WTC11 (cell line): ENCODE results near the gene GNAS-AS1. TPM values are rescaled to one million over a fixed set of nuclear protein-coding genes. Genes with fewer than 3 reads are reported as not detected.

ENCODE experiments used
- ATAC-seq: fragments of 200-7000 bp; cut with Tn5 transposase; 2 replicates; pipeline ENCODE4 v1.10.0; 2021; ENCODE audit warnings: mild to moderate bottlenecking, moderate library complexity
- CTCF ChIA-PET: fragments of 300-600 bp; sonication (Branson Sonifier 250); formaldehyde crosslinking; loops from one replicate; lab custom pipeline; 2021; ENCODE audit warnings: antibody characterized with exemption; lab: Charles Lee
- POLR2A ChIA-PET: fragments of 350-600 bp; sonication (Branson Sonifier 250); formaldehyde crosslinking; loops from one replicate; lab custom pipeline; 2021; ENCODE audit warnings: antibody characterized with exemption; lab: Charles Lee
- DNase-seq: peaks from one replicate; pipeline ENCODE4 v3.0.0; 2021; ENCODE audit warnings: low spot score
- H3K27ac Mint-ChIP-seq: 2 replicates; pipeline ENCODE4 v1.8.0; 2021; ENCODE audit warnings: mixed read lengths
- H3K27me3 Mint-ChIP-seq: 2 replicates; pipeline ENCODE4 v1.8.0; 2021; ENCODE audit warnings: low read depth, mild to moderate bottlenecking, moderate library complexity, mixed read lengths
- H3K36me3 Mint-ChIP-seq: 2 replicates; pipeline ENCODE4 v1.8.0; 2021; ENCODE audit warnings: mixed read lengths
- H3K4me1 Mint-ChIP-seq: 2 replicates; pipeline ENCODE4 v1.8.0; 2022; ENCODE audit warnings: mixed read lengths
- H3K4me3 Mint-ChIP-seq: 2 replicates; pipeline ENCODE4 v1.8.0; 2021; ENCODE audit warnings: mild to moderate bottlenecking, moderate library complexity, mixed read lengths
- H3K9me3 Mint-ChIP-seq: 2 replicates; pipeline ENCODE4 v1.8.0; 2021; ENCODE audit warnings: mixed read lengths
- AFF4 ChIP-seq: sonication (generic); formaldehyde crosslinking; IDR thresholded peaks from 2 replicates; pipeline ENCODE4 v1.8.1; 2023; ENCODE audit warnings: mild to moderate bottlenecking, missing genetic modification reagents, borderline replicate concordance
- ARID4B ChIP-seq: sonication (generic); formaldehyde crosslinking; IDR thresholded peaks from 2 replicates; pipeline ENCODE4 v1.8.0; 2023; ENCODE audit warnings: missing genetic modification reagents, mild to moderate bottlenecking, borderline replicate concordance
- ATF1 ChIP-seq: sonication (generic); formaldehyde crosslinking; IDR thresholded peaks from 2 replicates; pipeline ENCODE4 v1.8.1; 2023; ENCODE audit warnings: mild to moderate bottlenecking, moderate library complexity, missing genetic modification reagents
- ELF4 ChIP-seq: sonication (generic); formaldehyde crosslinking; IDR thresholded peaks from 2 replicates; pipeline ENCODE4 v1.8.1; 2022; ENCODE audit warnings: low read depth, mild to moderate bottlenecking, moderate library complexity, missing genetic modification reagents
- EMX1 ChIP-seq: fragments of 250-450 bp; sonication (Bioruptor Pico); IDR thresholded peaks from 2 replicates; pipeline ENCODE4 v1.8.0; 2021; ENCODE audit warnings: mild to moderate bottlenecking
- ERG ChIP-seq: fragments of 250-450 bp; sonication (Bioruptor Pico); IDR thresholded peaks from 2 replicates; pipeline ENCODE4 v1.8.0; 2021; ENCODE audit warnings: mild to moderate bottlenecking
- JAZF1 ChIP-seq: fragments of 250-450 bp; sonication (Bioruptor Pico); IDR thresholded peaks from 2 replicates; pipeline ENCODE4 v1.9.0; 2021; ENCODE audit warnings: moderate library complexity, mild to moderate bottlenecking, inconsistent platforms
- JUN ChIP-seq: sonication (generic); formaldehyde crosslinking; IDR thresholded peaks from 2 replicates; pipeline ENCODE4 v1.8.0; 2023; ENCODE audit warnings: mild to moderate bottlenecking, missing genetic modification reagents
- NFE2L1 ChIP-seq: sonication (generic); formaldehyde crosslinking; IDR thresholded peaks from 2 replicates; pipeline ENCODE4 v1.8.1; 2023; ENCODE audit warnings: missing genetic modification reagents
- PRDM15 ChIP-seq: sonication (generic); formaldehyde crosslinking; IDR thresholded peaks from 2 replicates; pipeline ENCODE4 v1.8.0; 2022; ENCODE audit warnings: missing genetic modification reagents
- USF2 ChIP-seq: sonication (generic); formaldehyde crosslinking; IDR thresholded peaks from 2 replicates; pipeline ENCODE4 v1.8.1; 2023; ENCODE audit warnings: mild to moderate bottlenecking, missing genetic modification reagents, moderate library complexity
- ZNF138 ChIP-seq: sonication (generic); formaldehyde crosslinking; conservative IDR thresholded peaks from 2 replicates; pipeline ENCODE4 v1.8.1; 2022; ENCODE audit warnings: mild to moderate bottlenecking, moderate library complexity, missing genetic modification reagents
- ZNF232 ChIP-seq: sonication (generic); formaldehyde crosslinking; IDR thresholded peaks from 2 replicates; pipeline ENCODE4 v1.8.0; 2022; ENCODE audit warnings: mild to moderate bottlenecking, missing genetic modification reagents
- total RNA-seq: library from RNA; stranded (reverse); gene quantifications from 3 replicates; pipeline ENCODE4 v1.2.3, GENCODE V29; 2021

Gene GNAS-AS1
- total RNA-seq, 1 experiment from 2014 or later = 12.2 TPM

DNA sequence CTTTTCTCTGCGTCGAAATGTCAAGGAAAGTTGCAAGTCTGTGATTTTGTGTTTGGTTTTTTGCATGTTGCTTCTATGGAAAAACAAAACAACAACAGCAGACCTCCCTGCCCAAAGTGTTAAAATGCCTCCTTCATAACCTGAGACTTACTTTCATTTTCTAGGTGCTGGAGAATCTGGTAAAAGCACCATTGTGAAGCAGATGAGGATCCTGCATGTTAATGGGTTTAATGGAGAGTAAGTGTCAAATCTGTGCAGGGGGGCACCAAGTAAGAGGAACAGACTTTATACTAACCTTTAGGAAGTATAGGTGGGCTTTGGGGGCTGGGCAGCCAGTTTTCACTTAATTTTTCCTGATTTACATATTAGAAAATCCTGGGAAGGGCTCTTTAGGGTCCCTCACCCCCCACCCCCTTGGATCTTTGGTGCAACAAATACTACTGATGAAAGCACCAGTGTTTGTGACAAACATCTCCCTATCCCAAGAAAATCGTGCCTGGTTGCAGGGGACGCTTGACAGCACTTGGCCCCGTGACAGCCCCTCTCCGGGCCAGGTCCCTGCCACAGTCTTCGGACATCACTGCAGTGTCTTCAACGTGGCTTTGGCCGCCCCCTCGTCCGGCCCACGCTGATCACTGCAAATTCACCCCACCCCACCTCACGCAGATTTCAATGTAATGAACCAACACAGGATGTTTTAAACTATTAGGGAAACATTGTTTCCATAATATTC, 44.9 kb upstream of the GNAS-AS1 start:
- H3K27ac Mint-ChIP-seq = peak overlapping the region; percentile 86
- H3K4me1 Mint-ChIP-seq = peaks cover 77% of the 10 kb centered on the region
- no peaks in the 10 kb centered on the region for H3K27me3 Mint-ChIP-seq
- CTCF ChIA-PET = no interaction called here
- H3K9me3 Mint-ChIP-seq = no peaks in the 10 kb centered on the region
- TF ChIP-seq ZNF138 (CRISPR knock-in tag) = no peak
- TF ChIP-seq ARID4B (CRISPR knock-in tag) = 0 out of 2 replicates have a peak, but pooled peaks have one; percentile 7
- peaks cover 27% of the 10 kb centered on the region for H3K36me3 Mint-ChIP-seq
- H3K4me3 Mint-ChIP-seq = peak overlapping the region; percentile 94
- ATAC-seq (no peak; the same call in 1 of the 2 replicates), DNase-seq (no peak)
- POLR2A ChIA-PET = no interaction called here

DNA sequence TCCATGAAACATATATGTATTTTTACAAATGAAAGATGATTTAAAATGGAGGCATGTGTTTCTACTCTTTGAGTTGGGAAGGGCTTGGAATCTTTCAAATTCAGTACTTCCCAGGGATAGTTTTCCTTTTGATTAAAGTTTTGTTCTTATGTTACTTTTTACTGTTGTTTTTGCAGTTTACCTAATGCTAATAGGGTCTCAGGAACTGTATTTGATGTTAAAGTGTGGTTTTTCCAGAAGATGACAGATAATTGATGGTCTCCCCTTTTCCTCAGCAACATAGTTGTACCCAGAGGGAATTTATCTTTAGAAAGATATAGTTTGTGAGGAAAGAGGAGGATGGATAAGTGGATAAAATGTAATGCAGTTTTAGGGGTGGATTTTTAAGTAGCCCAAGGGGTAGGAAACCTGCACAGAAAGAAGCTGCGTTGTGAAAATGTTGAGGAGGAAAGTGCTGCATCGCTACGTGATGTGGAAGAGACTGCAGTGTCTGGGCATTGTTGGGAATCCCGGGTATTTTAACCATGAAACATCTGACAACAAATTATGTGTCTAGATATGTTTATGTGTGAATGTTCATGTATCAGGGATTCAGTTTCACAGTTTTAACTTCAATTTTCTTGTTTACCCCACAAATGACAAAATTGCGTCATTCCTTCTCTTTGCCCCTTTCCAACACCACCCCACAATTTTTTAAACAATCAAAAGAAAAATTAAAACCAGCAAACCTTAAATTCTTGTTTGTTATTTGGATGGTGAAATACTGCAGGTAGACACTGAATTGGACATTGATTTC, 44.1 kb upstream of the GNAS-AS1 start:
- POLR2A ChIA-PET = no interaction called here
- Mint-ChIP-seq H3K36me3 (peaks cover 27% of the 10 kb centered on the region), H3K9me3 (no peaks in the 10 kb centered on the region), H3K27me3 (no peaks in the 10 kb centered on the region), H3K4me3 (peak overlapping the region; percentile 94), H3K27ac (peak overlapping the region; percentile 86), H3K4me1 (peaks cover 69% of the 10 kb centered on the region)
- CTCF ChIA-PET = no interaction called here
- DNase-seq = no peak
- ATAC-seq = no peak
- TF ChIP-seq JAZF1 (CRISPR knock-in tag) (no peak), ARID4B (CRISPR knock-in tag) (no peak), ATF1 (CRISPR knock-in tag) (no peak), AFF4 (CRISPR knock-in tag) (no peak), PRDM15 (CRISPR knock-in tag) (no peak), USF2 (CRISPR knock-in tag) (no peak), JUN (CRISPR knock-in tag) (no peak), EMX1 (CRISPR knock-in tag) (no peak), ELF4 (no peak), ZNF232 (CRISPR knock-in tag) (no peak), ERG (no peak), NFE2L1 (CRISPR knock-in tag) (no peak)
